Neural cell (in vitro differentiated cells): ENCODE data around the gene SPC24.

Experiments
- CTCF ChIP-seq: fragments of 450-650 bp; IDR thresholded peaks from 2 replicates; pipeline ENCODE4 v1.5.1; 2014; ENCODE audit warnings: antibody characterized with exemption, mild to moderate bottlenecking, moderate library complexity; ENCODE audit not compliant: poor library complexity, severe bottlenecking
- EP300 ChIP-seq: fragments of 450-650 bp; conservative IDR thresholded peaks from 2 replicates; pipeline ENCODE4 v1.6.1; 2014; ENCODE audit warnings: antibody characterized with exemption, mild to moderate bottlenecking, moderate library complexity; ENCODE audit not compliant: poor library complexity, severe bottlenecking
- EZH2 ChIP-seq: fragments of 200-600, 300-800 bp; shearing (Covaris generic), sonication (generic); IDR thresholded peaks from 2 replicates; pipeline ENCODE4 v1.6.1; 2014; ENCODE audit warnings: antibody characterized with exemption, low read length, borderline replicate concordance, mild to moderate bottlenecking; ENCODE audit not compliant: insufficient read depth, poor library complexity, severe bottlenecking
- TAF1 ChIP-seq: IDR thresholded peaks from 2 replicates; pipeline ENCODE4 v1.6.1; 2012; ENCODE audit warnings: low read depth

- no peak for TF ChIP-seq CTCF
- no peak for TF ChIP-seq TAF1
- no peak for TF ChIP-seq EP300
- TF ChIP-seq EZH2 = no peak
These were observed 13.0 kb upstream of the SPC24 start for GRCh38 chr19:11168568-11168967.
